C4-2B (cell line): Measurements from ENCODE around the gene TSPAN11.

ENCODE experiments used
- ZFX ChIP-seq: fragments of 450-650 bp; IDR thresholded peaks from 2 replicates; pipeline ENCODE4 v1.6.1; 2017
- TF ChIP-seq, protein P1 (sequence below): fragments of 450-650 bp; conservative IDR thresholded peaks from 2 replicates; pipeline ENCODE4 v1.5.1; 2017; ENCODE audit warnings: mild to moderate bottlenecking

DNA sequence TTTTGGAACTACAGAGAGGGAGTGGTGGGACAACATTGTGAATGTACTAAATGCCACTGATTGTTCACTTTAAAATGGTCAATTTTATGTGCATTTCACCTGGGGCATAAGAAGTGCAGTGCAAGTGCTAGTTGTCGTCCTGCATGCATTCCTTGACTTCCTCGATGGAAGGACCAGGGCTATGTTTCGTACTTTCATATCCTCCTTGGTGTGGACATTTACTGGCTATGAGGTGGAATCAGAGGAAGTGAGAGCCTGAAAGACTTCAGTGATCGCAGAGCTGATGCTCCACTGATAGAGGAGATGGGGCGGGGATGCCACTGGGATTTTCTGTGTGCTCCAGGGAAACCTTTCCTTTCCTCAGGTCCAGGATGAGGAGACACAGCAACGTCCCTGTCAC lies 93.0 kb downstream of the TSPAN11 start:
- TF ChIP-seq, protein P1, sequence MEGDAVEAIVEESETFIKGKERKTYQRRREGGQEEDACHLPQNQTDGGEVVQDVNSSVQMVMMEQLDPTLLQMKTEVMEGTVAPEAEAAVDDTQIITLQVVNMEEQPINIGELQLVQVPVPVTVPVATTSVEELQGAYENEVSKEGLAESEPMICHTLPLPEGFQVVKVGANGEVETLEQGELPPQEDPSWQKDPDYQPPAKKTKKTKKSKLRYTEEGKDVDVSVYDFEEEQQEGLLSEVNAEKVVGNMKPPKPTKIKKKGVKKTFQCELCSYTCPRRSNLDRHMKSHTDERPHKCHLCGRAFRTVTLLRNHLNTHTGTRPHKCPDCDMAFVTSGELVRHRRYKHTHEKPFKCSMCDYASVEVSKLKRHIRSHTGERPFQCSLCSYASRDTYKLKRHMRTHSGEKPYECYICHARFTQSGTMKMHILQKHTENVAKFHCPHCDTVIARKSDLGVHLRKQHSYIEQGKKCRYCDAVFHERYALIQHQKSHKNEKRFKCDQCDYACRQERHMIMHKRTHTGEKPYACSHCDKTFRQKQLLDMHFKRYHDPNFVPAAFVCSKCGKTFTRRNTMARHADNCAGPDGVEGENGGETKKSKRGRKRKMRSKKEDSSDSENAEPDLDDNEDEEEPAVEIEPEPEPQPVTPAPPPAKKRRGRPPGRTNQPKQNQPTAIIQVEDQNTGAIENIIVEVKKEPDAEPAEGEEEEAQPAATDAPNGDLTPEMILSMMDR = no peak
- TF ChIP-seq ZFX = no peak
